ENCODE data around the gene GLS2. TPM values are rescaled to one million over a fixed set of nuclear protein-coding genes. Genes with fewer than 3 reads are reported as not detected.
"Not testable (repeated sequence)": the region's sequence is repeated elsewhere in the genome, so short reads cannot be mapped to it uniquely, and the experiment has no call there.

Gene GLS2
- total RNA-seq, 2 experiments from 2014 or later = 0.70 to 1.1 TPM

DNA sequence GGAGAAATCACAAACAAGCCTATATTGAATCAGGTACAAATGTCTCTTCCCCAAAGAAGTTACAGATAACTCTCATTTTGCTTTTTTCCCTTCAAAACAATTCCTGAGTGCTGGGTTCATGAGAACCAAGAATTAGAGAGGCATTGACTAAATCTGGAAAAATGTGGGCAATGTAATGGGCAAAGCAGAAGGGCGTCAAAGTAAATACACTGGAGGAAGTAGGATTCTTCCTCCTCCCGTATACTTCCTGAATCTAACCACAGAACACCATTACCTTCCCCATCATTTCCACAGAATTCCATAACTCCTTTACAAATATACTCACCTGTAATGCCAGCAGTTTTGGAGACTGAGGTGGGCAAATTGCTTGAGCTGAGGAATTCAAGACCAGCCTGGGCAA is 30.6 kb upstream of the GLS2 start:
- no peak overlapping the region for H3K27ac Mint-ChIP-seq
- no peaks in the 10 kb centered on the region for H3K27me3 Mint-ChIP-seq (ENCODE audit: low read depth)
- CTCF ChIA-PET = interaction anchor here (3.6 kb wide), 1 partner anchor 76 kb away, joined by 13 read pairs; no protein-coding TSS in a partner anchor
- DNase-seq = no peak
- POLR2A ChIA-PET = interaction anchor here (0.6 kb wide), 1 partner anchor 132 kb away, joined by 3 read pairs; no protein-coding TSS in a partner anchor
- no peaks in the 10 kb centered on the region for H3K36me3 Mint-ChIP-seq (ENCODE audit: low read depth)
- H3K4me1 Mint-ChIP-seq (ENCODE audit: low read depth) = peaks cover 31% of the 10 kb centered on the region
- ATAC-seq = no peak
- no peak overlapping the region for H3K4me3 Mint-ChIP-seq
- H3K9me3 Mint-ChIP-seq (ENCODE audit: insufficient read depth) = no peaks in the 10 kb centered on the region

DNA sequence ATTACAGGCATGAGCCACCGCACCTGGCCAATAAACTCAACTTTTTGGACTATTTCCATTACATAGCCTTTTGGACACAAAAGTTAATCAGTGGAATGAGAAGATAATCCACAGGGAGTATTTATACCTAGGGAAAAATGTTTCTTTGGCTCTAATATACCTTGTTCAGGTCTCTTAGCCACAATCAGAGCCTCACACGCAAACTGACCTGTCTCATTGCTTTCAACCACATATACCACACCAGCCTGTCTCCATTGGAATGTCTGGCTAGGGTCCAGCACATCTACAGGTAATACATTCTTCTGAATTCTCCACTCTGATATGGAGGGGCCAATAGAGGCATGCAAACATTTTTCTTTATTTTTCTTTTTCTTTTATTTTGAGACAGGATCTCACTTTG is 29.9 kb upstream of the GLS2 start:
- ATAC-seq = no peak
- H3K36me3 Mint-ChIP-seq (ENCODE audit: low read depth) = no peaks in the 10 kb centered on the region

DNA sequence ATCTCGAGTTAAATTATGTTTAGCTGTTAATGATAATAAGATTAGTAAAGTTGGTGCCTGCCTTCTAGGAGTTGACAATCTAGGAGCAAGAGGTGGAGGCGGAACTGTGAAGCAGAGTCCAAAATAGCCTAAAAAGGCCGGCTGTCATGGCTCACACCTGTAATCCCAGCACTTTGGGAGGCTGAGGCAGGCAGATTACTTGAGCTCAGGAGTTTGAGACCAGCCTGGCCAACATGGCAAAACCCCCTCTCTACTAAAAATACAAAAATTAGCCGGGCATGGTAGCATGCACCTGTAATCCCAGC is 26.0 kb upstream of the GLS2 start:
- H3K4me1 Mint-ChIP-seq (ENCODE audit: low read depth); ATAC-seq: not testable (repeated sequence)

More for the DNA sequence above, 29.9 kb upstream of the GLS2 start:
- no peak overlapping the region for H3K27ac Mint-ChIP-seq
- ChIA-PET POLR2A (no interaction called here), CTCF (interaction anchor here (0.6 to 6.5 kb wide), 3 partner anchors 50 to 77 kb away, joined by 3 to 75 read pairs (median 13); no protein-coding TSS in a partner anchor)
- DNase-seq = no peak
- H3K4me3 Mint-ChIP-seq = no peak overlapping the region
- H3K9me3 Mint-ChIP-seq (ENCODE audit: insufficient read depth) = no peaks in the 10 kb centered on the region
- no peaks in the 10 kb centered on the region for H3K27me3 Mint-ChIP-seq (ENCODE audit: low read depth)
- peaks cover 29% of the 10 kb centered on the region for H3K4me1 Mint-ChIP-seq (ENCODE audit: low read depth)

DNA sequence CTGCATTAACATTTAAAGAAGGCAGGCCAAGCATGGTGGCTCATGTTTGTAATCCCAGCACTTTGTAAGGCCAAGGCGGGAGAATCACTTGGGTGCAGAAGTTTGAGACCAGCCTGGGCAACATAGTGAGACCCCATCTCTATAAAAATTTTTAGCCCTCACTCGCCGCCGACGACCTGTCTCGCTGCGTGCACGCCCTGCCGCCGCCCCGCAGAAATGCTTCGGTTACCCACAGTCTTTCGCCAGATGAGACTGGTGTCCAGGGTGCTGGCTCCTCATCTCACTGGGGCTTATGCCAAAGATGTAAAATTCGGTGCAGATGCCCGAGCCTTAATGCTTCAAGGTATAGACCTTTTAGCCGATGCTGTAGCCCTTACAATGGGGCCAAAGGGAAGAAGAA is 22.8 kb upstream of the GLS2 start:
- no peak overlapping the region for H3K4me3 Mint-ChIP-seq
- H3K27me3 Mint-ChIP-seq (ENCODE audit: low read depth) = peaks cover 8% of the 10 kb centered on the region
- no peaks in the 10 kb centered on the region for H3K4me1 Mint-ChIP-seq (ENCODE audit: low read depth)
- ChIA-PET CTCF (interaction anchor here (1.1 to 6.5 kb wide), 3 partner anchors 12 to 126 kb away, joined by 4 to 188 read pairs (median 6); no protein-coding TSS in a partner anchor), POLR2A (no interaction called here)
- DNase-seq (no peak), ATAC-seq (no peak)
- H3K9me3 Mint-ChIP-seq (ENCODE audit: insufficient read depth) = no peaks in the 10 kb centered on the region
- H3K36me3 Mint-ChIP-seq (ENCODE audit: low read depth) = no peaks in the 10 kb centered on the region
- no peak overlapping the region for H3K27ac Mint-ChIP-seq

More for the DNA sequence above, 26.0 kb upstream of the GLS2 start:
- not testable (repeated sequence) for H3K9me3 Mint-ChIP-seq (ENCODE audit: insufficient read depth); H3K27me3 Mint-ChIP-seq (ENCODE audit: low read depth); H3K27ac Mint-ChIP-seq; H3K4me3 Mint-ChIP-seq; H3K36me3 Mint-ChIP-seq (ENCODE audit: low read depth); DNase-seq
- CTCF ChIA-PET = interaction anchor here (0.7 to 6.5 kb wide), 32 partner anchors 9 to 182 kb away, joined by 3 to 188 read pairs (median 5); partner anchors contain the start of gene RBMS2
- POLR2A ChIA-PET = interaction anchor here (1.2 kb wide), 1 partner anchor 59 kb away, joined by 3 read pairs; no protein-coding TSS in a partner anchor

DNA sequence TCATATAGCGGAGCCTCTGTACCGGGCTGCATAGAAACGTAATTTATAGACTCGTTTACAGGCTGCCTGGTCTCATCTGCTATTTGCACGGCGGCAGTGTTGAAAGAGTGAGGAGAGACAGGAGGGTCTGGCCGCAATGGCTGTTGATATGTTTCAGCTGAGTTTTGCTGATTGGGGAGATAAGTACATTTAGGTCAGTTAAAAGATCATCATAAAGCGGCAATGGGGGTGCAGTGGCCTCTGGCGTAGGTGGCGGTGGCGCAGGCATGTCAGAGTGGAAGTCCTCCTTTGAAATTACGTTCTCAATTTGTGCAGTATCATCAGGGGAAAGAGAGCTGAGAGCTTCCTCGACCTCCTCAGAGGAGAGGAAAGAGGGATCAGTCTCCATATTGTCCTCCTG is 11.9 kb upstream of the GLS2 start:
- DNase-seq; H3K27ac Mint-ChIP-seq; ATAC-seq; H3K9me3 Mint-ChIP-seq (ENCODE audit: insufficient read depth); H3K36me3 Mint-ChIP-seq (ENCODE audit: low read depth); H3K4me1 Mint-ChIP-seq (ENCODE audit: low read depth); POLR2A ChIA-PET; H3K4me3 Mint-ChIP-seq: not testable (repeated sequence)
- CTCF ChIA-PET = interaction anchor here (0.9 kb wide), 1 partner anchor 10 kb away, joined by 3 read pairs; no protein-coding TSS in a partner anchor
- peaks cover 13% of the 10 kb centered on the region for H3K27me3 Mint-ChIP-seq (ENCODE audit: low read depth)

DNA sequence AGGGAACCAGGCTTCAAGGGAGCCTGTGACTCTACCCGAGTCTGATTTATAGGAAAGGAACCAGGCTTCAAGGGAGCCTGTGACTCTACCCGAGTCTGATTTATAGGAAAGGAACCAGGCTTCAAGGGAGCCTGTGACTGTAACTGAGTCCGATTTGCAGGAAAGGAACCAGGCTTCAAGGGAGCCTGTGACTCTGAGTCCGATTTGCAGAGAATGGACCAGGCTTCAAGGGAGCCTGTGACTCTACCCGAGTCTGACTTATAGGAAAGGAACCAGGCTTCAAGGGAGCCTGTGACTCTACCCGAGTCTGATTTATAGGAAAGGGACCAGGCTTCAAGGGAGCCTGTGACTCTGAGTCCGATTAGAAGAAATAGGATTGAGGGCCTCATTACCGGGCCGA is 11.5 kb upstream of the GLS2 start:
- CTCF ChIA-PET; H3K4me1 Mint-ChIP-seq (ENCODE audit: low read depth); DNase-seq; ATAC-seq; POLR2A ChIA-PET; H3K4me3 Mint-ChIP-seq; H3K9me3 Mint-ChIP-seq (ENCODE audit: insufficient read depth); H3K27ac Mint-ChIP-seq; H3K36me3 Mint-ChIP-seq (ENCODE audit: low read depth): not testable (repeated sequence)
- H3K27me3 Mint-ChIP-seq (ENCODE audit: low read depth) = peaks cover 11% of the 10 kb centered on the region

DNA sequence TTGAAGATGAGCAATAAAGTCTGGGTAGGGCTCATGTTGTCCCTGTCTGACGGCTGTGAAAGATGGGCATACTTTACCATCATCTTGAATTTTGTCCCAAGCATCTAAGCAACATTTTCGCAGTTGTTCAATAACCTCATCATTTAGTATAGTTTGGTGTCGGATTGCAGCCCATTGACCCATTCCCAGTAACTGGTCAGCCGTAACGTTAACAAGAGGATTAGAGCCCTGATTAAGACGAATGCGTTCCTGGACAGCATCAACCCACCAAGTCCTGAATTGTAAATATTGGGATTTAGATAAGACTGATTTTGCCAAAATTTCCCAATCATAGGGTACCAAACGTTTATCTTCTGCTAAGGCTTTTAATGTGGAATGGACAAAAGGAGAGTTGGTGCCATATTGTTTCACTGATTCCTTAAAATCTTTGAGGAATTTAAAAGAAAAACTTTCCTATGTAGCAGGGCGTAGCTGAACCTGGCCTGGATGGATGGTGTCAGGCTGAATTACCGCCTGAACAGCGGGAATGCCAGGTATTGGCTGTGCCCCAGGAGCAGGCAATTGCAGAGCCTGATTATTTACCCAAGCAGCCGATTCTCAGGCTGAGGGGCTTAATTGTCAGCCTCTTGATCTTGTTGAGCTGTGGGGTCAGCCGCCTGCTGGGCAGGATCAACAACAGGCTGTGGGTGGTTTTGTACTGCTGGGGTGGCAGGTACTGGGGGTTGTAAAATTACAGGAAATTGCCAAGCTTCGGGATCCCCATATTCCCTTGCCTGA is 10.4 kb upstream of the GLS2 start:
- H3K27me3 Mint-ChIP-seq (ENCODE audit: low read depth) = peaks cover 14% of the 10 kb centered on the region
- POLR2A ChIA-PET; H3K36me3 Mint-ChIP-seq (ENCODE audit: low read depth); H3K9me3 Mint-ChIP-seq (ENCODE audit: insufficient read depth); CTCF ChIA-PET; DNase-seq; H3K4me1 Mint-ChIP-seq (ENCODE audit: low read depth); H3K4me3 Mint-ChIP-seq; ATAC-seq; H3K27ac Mint-ChIP-seq: not testable (repeated sequence)

DNA sequence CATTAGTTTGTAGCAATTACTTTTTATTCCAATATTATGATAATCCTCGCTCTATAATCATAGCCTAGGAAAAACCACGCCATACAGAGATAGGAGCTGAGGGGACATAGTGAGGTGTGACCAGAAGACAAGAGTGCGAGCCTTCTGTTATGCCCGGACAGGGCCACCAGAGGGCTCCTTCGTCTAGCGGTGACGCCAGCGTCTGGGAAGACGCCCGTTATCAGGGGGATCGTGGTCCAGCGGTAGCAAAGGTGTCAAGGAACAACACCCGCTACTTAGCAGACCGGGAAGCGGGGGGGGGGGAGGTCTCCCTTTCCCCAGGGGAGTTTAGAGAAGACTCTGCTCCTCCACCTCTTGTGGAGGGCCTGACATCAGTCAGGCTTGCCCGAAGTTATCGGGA is 8.7 kb upstream of the GLS2 start:
- CTCF ChIA-PET = interaction anchor here (0.6 to 1.8 kb wide), 7 partner anchors 17 to 587 kb away, joined by 3 to 6 read pairs (median 4); no protein-coding TSS in a partner anchor
- POLR2A ChIA-PET; ATAC-seq; H3K36me3 Mint-ChIP-seq (ENCODE audit: low read depth); H3K27ac Mint-ChIP-seq; H3K9me3 Mint-ChIP-seq (ENCODE audit: insufficient read depth); H3K4me1 Mint-ChIP-seq (ENCODE audit: low read depth): not testable (repeated sequence)
- peak overlapping the region; percentile 28 for H3K4me3 Mint-ChIP-seq
- H3K27me3 Mint-ChIP-seq (ENCODE audit: low read depth) = peaks cover 20% of the 10 kb centered on the region
- DNase-seq = peak; percentile 77

DNA sequence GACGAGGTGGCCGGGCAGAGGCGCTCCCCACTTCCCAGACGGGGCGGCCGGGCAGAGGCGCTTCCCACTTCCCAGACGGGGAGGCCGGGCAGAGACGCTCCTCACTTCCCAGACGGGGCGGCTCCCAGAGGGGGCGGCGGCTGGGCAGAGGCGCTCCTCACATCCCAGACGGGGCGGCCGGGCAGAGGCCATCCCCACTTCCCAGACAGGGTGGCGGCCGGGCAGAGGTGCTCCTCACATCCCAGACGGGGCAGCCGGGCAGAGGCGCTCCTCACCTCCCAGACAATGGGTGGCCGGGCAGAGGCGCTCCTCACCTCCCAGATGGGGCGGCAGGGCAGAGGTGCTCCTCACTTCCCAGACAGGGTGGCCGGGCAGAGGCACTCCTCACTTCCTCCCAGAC is 6.5 kb upstream of the GLS2 start:
- DNase-seq; POLR2A ChIA-PET; CTCF ChIA-PET; H3K36me3 Mint-ChIP-seq (ENCODE audit: low read depth); H3K4me1 Mint-ChIP-seq (ENCODE audit: low read depth); H3K27ac Mint-ChIP-seq; H3K9me3 Mint-ChIP-seq (ENCODE audit: insufficient read depth); H3K4me3 Mint-ChIP-seq; ATAC-seq: not testable (repeated sequence)
- H3K27me3 Mint-ChIP-seq (ENCODE audit: low read depth) = peaks cover 32% of the 10 kb centered on the region

DNA sequence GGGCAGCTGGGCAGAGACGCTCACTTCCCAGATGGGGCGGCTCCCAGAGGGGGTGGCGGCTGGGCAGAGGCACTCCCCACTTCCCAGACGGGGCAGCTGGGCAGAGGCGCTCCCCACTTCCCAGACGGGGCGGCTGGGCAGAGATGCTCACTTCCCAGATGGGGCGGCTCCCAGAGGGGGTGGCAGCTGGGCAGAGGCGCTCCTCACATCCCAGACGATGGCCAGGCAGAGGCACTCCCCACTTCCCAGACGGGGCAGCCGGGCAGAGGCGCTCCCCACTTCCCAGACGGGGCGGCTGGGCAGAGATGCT is 6.1 kb upstream of the GLS2 start:
- H3K4me3 Mint-ChIP-seq = not testable (repeated sequence)

DNA sequence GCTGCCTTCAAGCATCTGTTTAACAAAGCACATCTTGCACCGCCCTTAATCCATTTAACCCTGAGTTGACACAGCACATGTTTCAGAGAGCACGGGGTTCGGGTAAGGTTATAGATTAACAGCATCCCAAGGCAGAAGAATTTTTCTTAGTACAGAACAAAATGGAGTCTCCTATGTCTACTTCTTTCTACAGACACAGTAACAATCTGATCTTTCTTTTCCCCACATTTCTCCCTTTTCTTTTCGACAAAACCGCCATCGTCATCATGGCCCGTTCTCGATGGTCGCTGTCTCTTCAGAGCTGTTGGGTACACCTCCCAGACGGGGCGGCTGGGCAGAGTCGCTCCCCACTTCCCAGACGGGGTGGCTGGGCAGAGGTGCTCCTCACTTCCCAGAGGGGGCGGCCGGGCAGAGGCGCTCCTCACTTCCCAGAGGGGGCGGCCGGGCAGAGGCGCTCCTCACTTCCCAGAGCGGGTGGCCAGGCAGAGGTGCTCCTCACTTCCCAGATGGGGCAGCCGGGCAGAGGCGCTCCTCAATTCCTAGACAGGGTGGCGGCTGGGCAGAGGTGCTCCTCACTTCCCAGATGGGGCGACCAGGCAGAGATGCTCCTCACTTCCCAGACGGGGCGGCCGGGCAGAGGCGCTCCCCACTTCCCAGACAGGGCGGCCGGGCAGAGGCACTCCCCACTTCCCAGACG is 5.6 kb upstream of the GLS2 start:
- DNase-seq; H3K36me3 Mint-ChIP-seq (ENCODE audit: low read depth); H3K9me3 Mint-ChIP-seq (ENCODE audit: insufficient read depth); POLR2A ChIA-PET; ATAC-seq; H3K4me1 Mint-ChIP-seq (ENCODE audit: low read depth); H3K4me3 Mint-ChIP-seq; CTCF ChIA-PET; H3K27ac Mint-ChIP-seq: not testable (repeated sequence)
- peaks cover 37% of the 10 kb centered on the region for H3K27me3 Mint-ChIP-seq (ENCODE audit: low read depth)

More for the DNA sequence above, 6.1 kb upstream of the GLS2 start:
- H3K27me3 Mint-ChIP-seq (ENCODE audit: low read depth) = peaks cover 35% of the 10 kb centered on the region
- H3K9me3 Mint-ChIP-seq (ENCODE audit: insufficient read depth); H3K27ac Mint-ChIP-seq; H3K36me3 Mint-ChIP-seq (ENCODE audit: low read depth); ATAC-seq; POLR2A ChIA-PET; DNase-seq; CTCF ChIA-PET; H3K4me1 Mint-ChIP-seq (ENCODE audit: low read depth): not testable (repeated sequence)

DNA sequence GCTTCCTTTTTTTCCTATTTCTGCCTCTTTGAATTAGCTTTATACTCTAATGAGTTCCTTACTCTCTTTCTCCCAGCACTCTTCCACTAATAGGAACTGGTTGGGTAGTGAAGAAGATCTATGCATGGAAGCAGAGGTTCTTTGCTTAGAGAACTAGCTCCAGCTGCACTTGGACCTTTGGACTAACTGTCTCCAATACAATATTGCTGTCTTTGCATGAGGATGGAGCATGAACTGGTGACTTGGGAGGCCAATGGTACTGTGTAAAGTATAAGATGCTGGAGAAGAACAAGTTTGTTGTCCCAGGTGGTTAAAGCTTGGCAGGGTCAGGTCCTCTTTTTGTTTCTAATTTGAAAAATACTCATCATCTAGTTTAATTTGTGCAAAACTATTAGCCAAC is 2.4 kb upstream of the GLS2 start:
- Mint-ChIP-seq H3K4me3 (no peak overlapping the region), H3K9me3 (ENCODE audit: insufficient read depth) (no peaks in the 10 kb centered on the region), H3K4me1 (ENCODE audit: low read depth) (peaks cover 20% of the 10 kb centered on the region), H3K27me3 (ENCODE audit: low read depth) (peaks cover 52% of the 10 kb centered on the region), H3K27ac (no peak overlapping the region), H3K36me3 (ENCODE audit: low read depth) (peaks cover 7% of the 10 kb centered on the region)
- ATAC-seq = no peak
- CTCF ChIA-PET = interaction anchor here (0.7 to 1.6 kb wide), 7 partner anchors 9 to 301 kb away, joined by 3 to 7 read pairs (median 3); partner anchors contain the start of gene SMARCC2
- POLR2A ChIA-PET = no interaction called here
- DNase-seq = no peak

Data from activated CD8-positive, alpha-beta T cell treated with anti-CD3 and anti-CD28 coated beads, Interleukin-2, amount 10 ng/mL, durations not matched to agents 7 days and 5 days (primary cell).